Body of pancreas (tissue), 4 donors: Measurements from ENCODE around the gene MT1E. TPM values are rescaled to one million over a fixed set of nuclear protein-coding genes. Genes with fewer than 3 reads are reported as not detected.

Experiments
- ATAC-seq: fragments of 150-250 bp; one replicate; pipeline ENCODE4 v1.9.1; 2016
- DNase-seq, 4 donors: peaks; one replicate each; pipeline ENCODE4 v3.0.0-alpha.2; 2019
- H3K27ac ChIP-seq, 4 donors: fragments of 200-600 bp; sonication (generic); 1 replicate in 3 of 4; 2 replicates in 1 of 4; pipeline versions ENCODE4 v1.5.1 to v1.6.1; 2016 to 2019; ENCODE audit warnings: mild to moderate bottlenecking in 1 of 4, mixed read lengths in 1 of 4, moderate library complexity in 1 of 4
- H3K27me3 ChIP-seq, 2 donors: fragments of 200-600 bp; sonication (generic); one replicate each; pipeline ENCODE4 v1.6.0; 2016; ENCODE audit warnings: mild to moderate bottlenecking in 1 of 2
- H3K36me3 ChIP-seq, 2 donors: fragments of 200-600 bp; sonication (generic); replicated peaks in 1 of 2; 2 replicates each; pipeline ENCODE4 v1.5.1; 2016; ENCODE audit warnings: low read depth in 2 of 2; ENCODE audit not compliant: insufficient read depth in 1 of 2
- H3K4me1 ChIP-seq: fragments of 200-600 bp; sonication (generic); one replicate; pipeline ENCODE4 v1.6.0; 2016
- H3K4me3 ChIP-seq, 2 donors: fragments of 200-600 bp; sonication (generic); 1 replicate in 1 of 2; 2 replicates in 1 of 2; pipeline ENCODE4 v1.5.1; 2016 to 2019
- H3K9me3 ChIP-seq, 3 donors: fragments of 200-600 bp; sonication (generic); 1 replicate in 2 of 3; 2 replicates in 1 of 3; pipeline ENCODE4 v1.5.1; 2016
- CTCF ChIP-seq, 7 experiments: fragments of 450-650 bp in 4 of 7; fragments of 200-600 bp in 3 of 7; sonication (generic) in 3 of 7; IDR thresholded peaks; one replicate each; pipeline ENCODE4 v1.5.1; 2016 to 2019; ENCODE audit warnings: antibody characterized with exemption in 7 of 7
- POLR2A ChIP-seq, 3 donors: fragments of 450-650 bp; IDR thresholded peaks; one replicate each; pipeline ENCODE4 v1.6.1; 2016; ENCODE audit warnings: antibody characterized with exemption in 3 of 3, mild to moderate bottlenecking in 2 of 3
- WGBS, 2 donors: methylation state at CpG; one replicate each; pipeline ENCODE4 v1.1.5; 2017; 5-methylcytosine and 5-hydroxymethylcytosine counted together
- intact Hi-C: fragments of 100-400 bp; cut with DNase I; formaldehyde crosslinking; loops from one replicate; pipeline ENCODE4 v1.15.1; 2023
- total RNA-seq, 2 donors: library from RNA; depleted of rRNA; stranded (reverse); fragments of >200 nt; gene quantifications; one replicate each; pipeline ENCODE4 v1.1.0, GENCODE V29; 2016

MT1E gene
- total RNA-seq, 2 donors from 2014 or later = 99.9 to 679 TPM

GRCh38 chr16:56583351-56584168, 42.0 kb upstream of the MT1E start:
- no peak overlapping the region for H3K4me3 ChIP-seq
- intact Hi-C loops = no loop called here
- H3K9me3 ChIP-seq = no peaks in the 10 kb centered on the region
- no peak for DNase-seq
- H3K4me1 ChIP-seq = no peaks in the 10 kb centered on the region
- ATAC-seq = no peak
- TF ChIP-seq CTCF (IDR thresholded peaks at IDR 0.05) = no peak
- no peak for TF ChIP-seq POLR2A (IDR thresholded peaks at IDR 0.05)
- WGBS, 2 donors = 50 to 54% methylated on average over 11 of the region's 11 CpGs
- no peaks in the 10 kb centered on the region for H3K36me3 ChIP-seq
- no peaks in the 10 kb centered on the region for H3K27me3 ChIP-seq
- no peak overlapping the region for H3K27ac ChIP-seq

GRCh38 chr16:56584276-56584675, 41.3 kb upstream of the MT1E start:
- Histone ChIP-seq H3K27ac (no peak overlapping the region), H3K9me3 (no peaks in the 10 kb centered on the region), H3K36me3 (no peaks in the 10 kb centered on the region), H3K4me1 (peaks cover 5% of the 10 kb centered on the region), H3K4me3 (no peak overlapping the region), H3K27me3 (no peaks in the 10 kb centered on the region)
- DNase-seq = no peak
- ATAC-seq = no peak
- TF ChIP-seq CTCF (IDR thresholded peaks at IDR 0.05) (no peak), POLR2A (IDR thresholded peaks at IDR 0.05) (no peak)
- WGBS, 2 donors = 76 to 81% methylated on average over 11 of the region's 11 CpGs
- intact Hi-C loops = no loop called here

- H3K36me3 ChIP-seq = no peaks in the 10 kb centered on the region
- intact Hi-C loops = no loop called here
- no peaks in the 10 kb centered on the region for H3K9me3 ChIP-seq
- H3K4me1 ChIP-seq = peaks cover 11% of the 10 kb centered on the region
- ATAC-seq = peak; percentile 11
- H3K27me3 ChIP-seq = no peaks in the 10 kb centered on the region
- DNase-seq = no peak
- TF ChIP-seq POLR2A (IDR thresholded peaks at IDR 0.05) = no peak
- TF ChIP-seq CTCF (IDR thresholded peaks at IDR 0.05) = no peak
- H3K27ac ChIP-seq = no peak overlapping the region
- WGBS, 2 donors = 33 to 45% methylated on average over 9 of the region's 9 CpGs
- no peak overlapping the region for H3K4me3 ChIP-seq
Observed at GRCh38 chr16:56588781-56589140, 36.8 kb upstream of the MT1E start.

- Histone ChIP-seq H3K4me3 (peak within 1 kb of the TSS in 1 of 2 donors; percentile 16), H3K27me3 (no peaks in the 10 kb centered on the region), H3K9me3 (no peaks in the 10 kb centered on the region), H3K36me3 (no peaks in the 10 kb centered on the region), H3K27ac (no peak within 1 kb of the TSS), H3K4me1 (peaks cover 11% of the 10 kb centered on the region)
- intact Hi-C loops = no loop called here
- no peak for TF ChIP-seq POLR2A (IDR thresholded peaks at IDR 0.05)
- TF ChIP-seq CTCF (IDR thresholded peaks at IDR 0.05) = no peak
- peak; percentile 18 to 55 (median 30) for DNase-seq
- peak; percentile 36 for ATAC-seq
- 7 to 16% methylated on average over 19 to 87 of the region's 87 CpGs for WGBS, 2 donors
Observed at GRCh38 chr16:56589141-56590039, 36.2 kb upstream of the MT1E start, which contains the start of gene MT3. Gene MT3 (plus strand): TSS chr16:56589528. CDS start chr16:56589591, 63 bp downstream.
